ENCODE measurements around the gene GMNN.
"Not testable (repeated sequence)": the region's sequence is repeated elsewhere in the genome, so short reads cannot be mapped to it uniquely, and the experiment has no call there.

- not testable (repeated sequence) for TF ChIP-seq EZH2 (IDR thresholded peaks at IDR 0.05); POLR2AphosphoS5 (IDR thresholded peaks at IDR 0.05; ENCODE audit: borderline replicate concordance, low read depth, low read length); FOXP2 (optimal IDR thresholded peaks at IDR 0.05; ENCODE audit: control extremely low read depth, extremely low read length, insufficient read depth)
Measured at GRCh38 chr6:24731456-24732134, 43.1 kb upstream of the GMNN start.

All from SK-N-MC (cell line).